ENCODE results near the gene SH2D4B. TPM values are rescaled to one million over a fixed set of nuclear protein-coding genes. Genes with fewer than 3 reads are reported as not detected.

Gene SH2D4B
- total RNA-seq: under 1 TPM; 0.16 to 0.31 TPM
- polyA plus RNA-seq (2013, experiment 1 of 2): 0.08 TPM
- polyA plus RNA-seq (2013, experiment 2 of 2): 0.07 TPM
- 0 to 1.9 (median 0.40) reads per million in 172 experiments for total RNA-seq

DNA sequence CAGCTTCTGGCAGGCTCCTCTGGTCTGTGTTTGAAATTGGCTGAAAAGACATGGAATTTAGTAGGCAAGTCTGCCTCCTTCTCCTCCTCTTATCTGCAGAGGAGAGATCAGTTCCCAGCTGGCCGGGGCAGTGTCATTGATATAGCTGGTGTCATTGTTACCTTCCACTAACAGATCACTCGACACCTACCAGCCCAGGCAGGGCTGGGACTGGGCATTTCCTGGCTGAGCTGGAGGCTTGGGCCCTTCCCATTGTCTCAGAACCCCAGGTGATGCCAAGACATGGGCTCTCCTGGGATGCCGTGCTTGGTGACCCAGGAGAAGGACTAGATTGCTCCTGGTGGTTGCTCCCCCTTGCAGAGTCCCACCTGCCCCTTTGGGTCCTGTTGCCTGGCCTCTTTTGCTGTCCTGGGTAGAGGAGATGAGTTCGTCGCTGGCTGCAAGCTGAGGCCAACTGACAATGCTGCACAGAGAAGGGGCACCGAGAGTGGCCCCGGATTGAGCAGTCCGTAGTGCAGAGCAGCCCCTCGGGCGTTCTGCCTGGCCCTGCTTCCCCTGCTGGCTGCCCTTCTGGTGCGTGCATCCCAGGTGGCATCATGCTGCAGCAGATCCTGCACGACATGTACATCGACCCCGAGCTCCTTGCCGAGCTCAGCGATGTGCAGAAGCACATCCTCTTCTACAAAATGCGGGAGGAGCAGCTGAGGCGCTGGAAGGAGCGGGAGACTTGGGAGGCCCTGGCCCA, at the start of gene SH2D4B:
Gene SH2D4B (plus strand): TSS at position 167 of the 745 bp plus-strand sequence. CDS start 430 bp downstream, at position 597.
- CTCF ChIA-PET: no interaction called here
- Histone ChIP-seq H3K4me1 (ENCODE audit: insufficient read depth, low read length) (peaks cover 17% of the 10 kb centered on the region), H3K4me3 (ENCODE audit: low read length) (no peak within 1 kb of the TSS), H3K27ac (ENCODE audit: low read depth in 1 of 2, low read length in 2 of 2) (no peak within 1 kb of the TSS), H3K9me3 (ENCODE audit: control insufficient read depth in 1 of 2, insufficient read depth in 1 of 2, low read length in 2 of 2) (no peaks in the 10 kb centered on the region), H3K36me3 (ENCODE audit: insufficient read depth, low read length) (no peaks in the 10 kb centered on the region), H3K27me3 (ENCODE audit: control insufficient read depth in 1 of 2, insufficient read depth in 2 of 2, low read length in 2 of 2) (no peaks in the 10 kb centered on the region)
- no peaks in the 10 kb centered on the region for H3K9me3 Mint-ChIP-seq
- POLR2A ChIA-PET: no interaction called here
- H3K4me3 Mint-ChIP-seq: peak within 1 kb of the TSS; percentile 71
- peaks cover 6% of the 10 kb centered on the region for H3K4me1 Mint-ChIP-seq (ENCODE audit: low read depth)
- intact Hi-C loops (cut with DNase I, micrococcal nuclease): loop anchor here in 1 of 2 experiments (2.0 kb wide), 1 partner anchor 45 kb away; no protein-coding TSS in a partner anchor
- H3K27me3 Mint-ChIP-seq: no peaks in the 10 kb centered on the region
- ATAC-seq (ENCODE audit: poor library complexity) (no peak), DNase-seq (peak in 1 of 14 experiments; percentile 31)
- H3K36me3 Mint-ChIP-seq (ENCODE audit: low read depth): peaks cover 4% of the 10 kb centered on the region
- peak within 1 kb of the TSS; percentile 99 for H3K27ac Mint-ChIP-seq
- TF ChIP-seq, protein P1, sequence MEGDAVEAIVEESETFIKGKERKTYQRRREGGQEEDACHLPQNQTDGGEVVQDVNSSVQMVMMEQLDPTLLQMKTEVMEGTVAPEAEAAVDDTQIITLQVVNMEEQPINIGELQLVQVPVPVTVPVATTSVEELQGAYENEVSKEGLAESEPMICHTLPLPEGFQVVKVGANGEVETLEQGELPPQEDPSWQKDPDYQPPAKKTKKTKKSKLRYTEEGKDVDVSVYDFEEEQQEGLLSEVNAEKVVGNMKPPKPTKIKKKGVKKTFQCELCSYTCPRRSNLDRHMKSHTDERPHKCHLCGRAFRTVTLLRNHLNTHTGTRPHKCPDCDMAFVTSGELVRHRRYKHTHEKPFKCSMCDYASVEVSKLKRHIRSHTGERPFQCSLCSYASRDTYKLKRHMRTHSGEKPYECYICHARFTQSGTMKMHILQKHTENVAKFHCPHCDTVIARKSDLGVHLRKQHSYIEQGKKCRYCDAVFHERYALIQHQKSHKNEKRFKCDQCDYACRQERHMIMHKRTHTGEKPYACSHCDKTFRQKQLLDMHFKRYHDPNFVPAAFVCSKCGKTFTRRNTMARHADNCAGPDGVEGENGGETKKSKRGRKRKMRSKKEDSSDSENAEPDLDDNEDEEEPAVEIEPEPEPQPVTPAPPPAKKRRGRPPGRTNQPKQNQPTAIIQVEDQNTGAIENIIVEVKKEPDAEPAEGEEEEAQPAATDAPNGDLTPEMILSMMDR (IDR thresholded peaks at IDR 0.05): no peak

DNA sequence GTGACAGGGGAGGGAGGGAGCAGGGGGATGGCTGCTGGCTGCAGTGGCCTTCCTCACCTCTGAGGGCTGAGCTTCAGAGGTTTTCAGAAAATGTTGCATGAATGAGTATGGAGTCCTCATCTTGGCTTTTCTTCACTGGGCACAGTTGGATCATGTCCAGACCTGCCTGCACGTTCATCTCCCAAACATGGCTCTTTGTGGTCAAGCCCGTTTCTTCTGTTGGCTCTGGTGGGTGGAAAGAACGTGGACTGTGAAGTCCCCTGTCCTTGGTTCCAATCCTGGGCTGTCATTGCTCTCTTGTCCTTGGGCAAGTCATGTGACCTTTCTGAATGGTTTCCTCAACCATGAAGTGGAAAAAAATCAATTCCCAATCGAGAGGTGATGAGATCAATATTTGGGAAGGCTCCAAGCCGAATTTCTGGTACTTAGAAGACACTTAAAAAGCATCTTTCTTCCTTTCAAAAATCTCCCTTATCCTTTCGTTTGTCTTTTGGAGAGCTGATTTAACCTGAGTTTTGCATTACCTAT, 49.1 kb upstream of the SH2D4B start:
- Mint-ChIP-seq H3K27me3 (no peaks in the 10 kb centered on the region), H3K27ac (peak overlapping the region; percentile 78), H3K4me1 (ENCODE audit: low read depth) (peaks cover 99% of the 10 kb centered on the region), H3K4me3 (peak overlapping the region; percentile 56), H3K9me3 (no peaks in the 10 kb centered on the region), H3K36me3 (ENCODE audit: low read depth) (peaks cover 78% of the 10 kb centered on the region)
- ATAC-seq (ENCODE audit: poor library complexity) (no peak), DNase-seq (no peak)
- Histone ChIP-seq H3K4me1 (ENCODE audit: insufficient read depth, low read length) (peaks cover 95% of the 10 kb centered on the region), H3K36me3 (ENCODE audit: insufficient read depth, low read length) (peaks cover 45% of the 10 kb centered on the region), H3K27ac (ENCODE audit: low read depth in 1 of 2, low read length in 2 of 2) (peak overlapping the region; percentile 81 to 84), H3K27me3 (ENCODE audit: control insufficient read depth in 1 of 2, insufficient read depth in 2 of 2, low read length in 2 of 2) (no peaks in the 10 kb centered on the region), H3K4me3 (ENCODE audit: low read length) (peak overlapping the region; percentile 37), H3K9me3 (ENCODE audit: control insufficient read depth in 1 of 2, insufficient read depth in 1 of 2, low read length in 2 of 2) (no peaks in the 10 kb centered on the region)
- CTCF ChIA-PET: interaction anchor here (1.5 to 7.3 kb wide), 5 partner anchors 14 to 44 kb away, joined by 3 to 55 read pairs (median 4); no protein-coding TSS in a partner anchor
- intact Hi-C loops (cut with DNase I, micrococcal nuclease): loop anchor here in 1 of 2 experiments (10.0 kb wide), 1 partner anchor 284 kb away; the partner anchor contains the start of gene ANXA11
- TF ChIP-seq, protein P1 (IDR thresholded peaks at IDR 0.05): no peak
- POLR2A ChIA-PET: interaction anchor here (0.6 to 11.8 kb wide), 6 partner anchors 11 to 1044 kb away, joined by 3 to 420 read pairs (median 10); partner anchors contain the start of gene TSPAN14

DNA sequence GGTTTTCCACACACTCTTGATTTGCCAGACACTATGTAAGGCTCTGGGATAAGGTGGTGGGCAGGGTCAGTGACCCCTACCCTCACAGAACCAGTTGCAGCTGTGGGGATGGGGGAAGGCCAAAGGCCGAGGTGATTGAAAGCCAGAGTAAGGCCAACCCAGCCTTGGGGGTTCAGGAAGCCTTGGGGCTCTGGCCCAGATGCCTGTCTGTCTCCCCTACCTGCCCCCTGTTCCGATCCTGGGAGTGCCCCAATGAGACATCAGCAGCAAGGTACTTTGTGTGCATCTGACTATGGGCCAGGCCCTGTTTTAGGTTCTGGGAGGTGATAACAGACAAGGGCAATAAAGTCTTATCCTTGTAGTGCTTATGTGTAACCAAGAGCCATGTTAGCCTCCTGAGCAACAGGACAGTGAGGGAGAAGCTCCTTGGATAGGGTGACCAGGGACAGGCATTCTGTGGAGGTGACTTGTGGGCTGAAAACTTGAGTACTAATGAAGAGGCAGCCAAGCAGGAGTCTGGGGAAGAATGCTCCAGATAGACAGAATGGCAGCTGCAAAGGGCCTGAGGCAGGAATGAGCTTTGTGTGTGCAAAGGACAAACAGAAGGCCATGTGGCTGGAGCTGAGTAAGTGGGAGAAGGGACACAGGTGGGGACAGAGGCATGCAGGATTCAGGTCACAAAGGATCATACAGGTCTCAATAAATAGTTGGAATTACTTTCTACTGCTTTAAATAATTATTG, 48.2 kb upstream of the SH2D4B start:
- Histone ChIP-seq H3K4me3 (ENCODE audit: low read length) (no peak overlapping the region), H3K27ac (ENCODE audit: low read depth in 1 of 2, low read length in 2 of 2) (peak overlapping the region; percentile 81 to 84)
- POLR2A ChIA-PET: interaction anchor here (4.0 to 11.8 kb wide), 3 partner anchors 12 to 25 kb away, joined by 16 to 420 read pairs (median 158); partner anchors contain the start of gene TSPAN14

More for the DNA sequence above, 48.2 kb upstream of the SH2D4B start:
- DNase-seq (peak in 1 of 14 experiments; percentile 19), ATAC-seq (ENCODE audit: poor library complexity) (no peak)
- peaks cover 95% of the 10 kb centered on the region for H3K4me1 ChIP-seq (ENCODE audit: insufficient read depth, low read length)
- Mint-ChIP-seq H3K27me3 (no peaks in the 10 kb centered on the region), H3K9me3 (no peaks in the 10 kb centered on the region), H3K36me3 (ENCODE audit: low read depth) (peaks cover 79% of the 10 kb centered on the region), H3K27ac (peak overlapping the region; percentile 78), H3K4me3 (peak overlapping the region; percentile 39), H3K4me1 (ENCODE audit: low read depth) (peaks cover 99% of the 10 kb centered on the region)
- CTCF ChIA-PET: interaction anchor here (1.5 to 7.3 kb wide), 4 partner anchors 15 to 45 kb away, joined by 3 to 55 read pairs (median 4); no protein-coding TSS in a partner anchor
- no peaks in the 10 kb centered on the region for H3K9me3 ChIP-seq (ENCODE audit: control insufficient read depth in 1 of 2, insufficient read depth in 1 of 2, low read length in 2 of 2)
- H3K36me3 ChIP-seq (ENCODE audit: insufficient read depth, low read length): peaks cover 49% of the 10 kb centered on the region
- intact Hi-C loops (cut with DNase I, micrococcal nuclease): loop anchor here (5.0 to 10.0 kb wide), 2 partner anchors 32 to 285 kb away; partner anchors contain the start of gene ANXA11 (in 1 of the 2)
- H3K27me3 ChIP-seq (ENCODE audit: control insufficient read depth in 1 of 2, insufficient read depth in 2 of 2, low read length in 2 of 2): no peaks in the 10 kb centered on the region
- TF ChIP-seq, protein P1 (IDR thresholded peaks at IDR 0.05): no peak
